HCT116 (cell line): ENCODE data around the gene PHLDB3. TPM values are rescaled to one million over a fixed set of nuclear protein-coding genes. Genes with fewer than 3 reads are reported as not detected.

Experiments
- ATAC-seq: fragments of 200-7000 bp; cut with Tn5 transposase; 2 replicates; pipeline ENCODE4 v1.9.1; 2020; ENCODE audit warnings: mild to moderate bottlenecking, moderate library complexity
- BruUV-seq: library from RNA; stranded (reverse); fragments of 400-500 nt; replicated peaks from 2 replicates; lab custom pipeline; 2021; lab: Mats Ljungman, UMichigan
- CTCF ChIA-PET: fragments of 300-600 bp; sonication (Branson Sonifier 250); formaldehyde crosslinking; loops from one replicate; lab custom pipeline; 2021; ENCODE audit warnings: antibody characterized with exemption; lab: Charles Lee
- POLR2A ChIA-PET: fragments of 300-600, 350-600 bp; sonication (Branson Sonifier 250); formaldehyde crosslinking; loops from one replicate; lab custom pipeline; 2021; ENCODE audit warnings: antibody characterized with exemption; lab: Charles Lee
- RAD21 ChIA-PET, 2 experiments: fragments of 300-600 bp; sonication (Branson Sonifier 250); formaldehyde crosslinking; loops; one replicate each; lab custom pipeline; 2023; ENCODE audit warnings: low total read pairs in 2 of 2; ENCODE audit not compliant: uncharacterized antibody in 2 of 2, unreplicated experiment in 2 of 2, low non-redundant PET in 1 of 2; lab: Charles Lee
- DNase-seq: peaks from one replicate; pipeline ENCODE4 v3.0.0-alpha.2; 2010; ENCODE audit warnings: low read depth, low spot score
- H2AFZ ChIP-seq: fragments of 200-600 bp; shearing (Covaris generic), sonication (generic); 2 replicates; pipeline ENCODE4 v1.6.1; 2017; ENCODE audit warnings: low read depth, mixed run types, mixed read lengths, antibody characterized with exemption, low read length; ENCODE audit not compliant: poor library complexity, severe bottlenecking
- H3K27ac ChIP-seq: 2 replicates; pipeline ENCODE4 v1.5.1; 2012; ENCODE audit warnings: low read depth, low read length
- H3K27me3 ChIP-seq: fragments of 200-600 bp; sonication (generic); 2 replicates; pipeline ENCODE4 v1.6.1; 2016; ENCODE audit warnings: mixed run types, low read length, mixed read lengths; ENCODE audit not compliant: insufficient read depth
- H3K36me3 ChIP-seq, 2 experiments: fragments of 200-500 bp in 1 of 2; fragments of 200-600 bp in 1 of 2; sonication (Bioruptor generic) in 1 of 2; sonication (generic) in 1 of 2; 2 replicates each; pipeline versions ENCODE4 v1.5.1 to v1.6.1; 2014 to 2016; ENCODE audit warnings: low read length in 2 of 2, inconsistent platforms in 1 of 2, mixed read lengths in 1 of 2, mixed run types in 1 of 2; ENCODE audit not compliant: insufficient read depth in 2 of 2, control insufficient read depth in 1 of 2
- H3K4me1 ChIP-seq, 2 experiments: fragments of 200-600 bp in 1 of 2; sonication (generic) in 1 of 2; 2 replicates each; pipeline versions ENCODE4 v1.5.1 to v1.6.1; 2012 to 2017; ENCODE audit warnings: low read length in 2 of 2, inconsistent platforms in 1 of 2, mild to moderate bottlenecking in 1 of 2, mixed read lengths in 1 of 2, mixed run types in 1 of 2, moderate library complexity in 1 of 2; ENCODE audit not compliant: insufficient read depth in 2 of 2, control insufficient read depth in 1 of 2
- H3K4me2 ChIP-seq: fragments of 200-600 bp; sonication (generic); 2 replicates; pipeline ENCODE4 v1.6.1; 2017; ENCODE audit warnings: mixed run types, low read length, mixed read lengths
- H3K4me3 ChIP-seq, 2 experiments: fragments of 200-600 bp in 1 of 2; sonication (generic) in 1 of 2; replicated peaks in 1 of 2; 2 replicates each; pipeline ENCODE4 v1.5.1; 2011 to 2016; ENCODE audit warnings: low read length in 2 of 2, control low read depth in 1 of 2, low read depth in 1 of 2, mild to moderate bottlenecking in 1 of 2, mixed read lengths in 1 of 2, mixed run types in 1 of 2
- H3K79me2 ChIP-seq: fragments of 200-600 bp; sonication (generic); 2 replicates; pipeline ENCODE4 v1.6.1; 2017; ENCODE audit warnings: mild to moderate bottlenecking, mixed run types, low read length, moderate library complexity, mixed read lengths; ENCODE audit not compliant: insufficient read depth
- H3K9ac ChIP-seq: fragments of 200-600 bp; sonication (generic); 2 replicates; pipeline ENCODE4 v1.6.1; 2016; ENCODE audit warnings: low read length, mixed read lengths
- H3K9me2 ChIP-seq: fragments of 200-600 bp; sonication (generic), shearing (Covaris generic); 2 replicates; pipeline ENCODE4 v1.6.1; 2017; ENCODE audit warnings: mixed run types, mild to moderate bottlenecking, moderate library complexity; ENCODE audit not compliant: insufficient read depth
- H3K9me3 ChIP-seq, 2 experiments: fragments of 200-500 bp in 1 of 2; fragments of 200-600 bp in 1 of 2; sonication (Bioruptor generic) in 1 of 2; sonication (generic) in 1 of 2; 2 replicates each; pipeline ENCODE4 v1.6.1; 2014 to 2017; ENCODE audit warnings: low read length in 2 of 2, mixed read lengths in 2 of 2, inconsistent platforms in 1 of 2, low read depth in 1 of 2, mild to moderate bottlenecking in 1 of 2, mixed run types in 1 of 2, moderate library complexity in 1 of 2; ENCODE audit not compliant: control insufficient read depth in 1 of 2, insufficient read depth in 1 of 2
- H4K20me1 ChIP-seq: fragments of 200-600 bp; sonication (generic), shearing (Covaris generic); 2 replicates; pipeline ENCODE4 v1.6.1; 2017; ENCODE audit warnings: mixed run types, mild to moderate bottlenecking, moderate library complexity; ENCODE audit not compliant: insufficient read depth
- CBX3 ChIP-seq: IDR thresholded peaks from 2 replicates; pipeline ENCODE4 v1.6.1; 2012; ENCODE audit warnings: low read depth
- CEBPB ChIP-seq: IDR thresholded peaks from 2 replicates; pipeline ENCODE4 v1.6.1; 2012; ENCODE audit warnings: low read depth
- ELF1 ChIP-seq: IDR thresholded peaks from 2 replicates; pipeline ENCODE4 v1.6.1; 2012; ENCODE audit warnings: low read depth, borderline replicate concordance
- EZH2phosphoT487 ChIP-seq: fragments of 200-600 bp; IDR thresholded peaks from 2 replicates; pipeline ENCODE4 v1.6.1; 2018; ENCODE audit warnings: antibody characterized with exemption, borderline replicate concordance
- FOSL1 ChIP-seq: IDR thresholded peaks from 2 replicates; pipeline ENCODE4 v1.6.1; 2012; ENCODE audit warnings: low read depth
- JUND ChIP-seq: IDR thresholded peaks from 2 replicates; pipeline ENCODE4 v1.6.1; 2012
- POLR2A ChIP-seq: IDR thresholded peaks from 2 replicates; pipeline ENCODE4 v1.7.0; 2011; ENCODE audit warnings: borderline replicate concordance; ENCODE audit not compliant: insufficient read depth, insufficient read length; ENCODE audit errors: extremely low read depth
- POLR2AphosphoS5 ChIP-seq: IDR thresholded peaks from 2 replicates; pipeline ENCODE4 v1.6.1; 2011; ENCODE audit warnings: mild to moderate bottlenecking, low read depth, low read length, moderate library complexity
- RAD21 ChIP-seq: IDR thresholded peaks from 2 replicates; pipeline ENCODE4 v1.6.1; 2012; ENCODE audit warnings: low read depth, mild to moderate bottlenecking
- SP1 ChIP-seq: IDR thresholded peaks from 2 replicates; pipeline ENCODE4 v1.6.1; 2012; ENCODE audit warnings: low read depth
- SRF ChIP-seq: IDR thresholded peaks from 2 replicates; pipeline ENCODE4 v1.6.1; 2012; ENCODE audit warnings: low read depth
- TCF7L2 ChIP-seq: IDR thresholded peaks from 2 replicates; pipeline ENCODE4 v1.7.0; 2011; ENCODE audit warnings: borderline replicate concordance, inconsistent platforms; ENCODE audit not compliant: insufficient read depth, insufficient read length; ENCODE audit errors: extremely low read depth
- intact Hi-C: fragments of 100-400 bp; cut with micrococcal nuclease; formaldehyde crosslinking; loops from 2 replicates; pipeline ENCODE4 v1.10.0; 2022
- total RNA-seq: library from RNA; stranded (reverse); gene quantifications from one replicate; pipeline ENCODE4 v1.2.1, GENCODE V29; 2021; ENCODE audit not compliant: unreplicated experiment
- TF ChIP-seq, protein P1 (sequence below): IDR thresholded peaks from 2 replicates; pipeline ENCODE4 v1.6.1; 2012
- TF ChIP-seq, protein P2 (sequence below): IDR thresholded peaks from 2 replicates; pipeline ENCODE4 v1.6.1; 2012

PHLDB3 gene
- total RNA-seq, 1 experiment from 2014 or later = 15.5 TPM

DNA sequence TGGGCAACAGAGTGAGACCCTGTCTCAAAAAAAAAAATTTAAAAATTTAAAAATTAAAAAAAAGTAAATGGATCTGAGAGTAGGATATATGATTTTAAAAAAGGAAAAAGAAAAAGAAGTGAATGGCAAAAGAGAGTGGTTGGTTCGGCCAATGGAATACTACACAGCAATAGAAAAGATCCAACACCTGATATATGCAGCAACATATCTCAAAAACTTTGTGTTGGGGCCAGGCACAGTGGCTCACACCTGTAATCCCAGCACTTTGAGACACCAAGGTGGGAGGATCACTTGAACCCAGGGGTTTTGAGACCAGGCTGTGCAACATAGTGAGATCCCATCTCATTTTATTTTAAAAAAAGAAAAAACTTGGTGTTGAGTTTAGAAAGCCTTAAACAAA, 37.8 kb downstream of the PHLDB3 start:
- no peak overlapping the region for H3K4me3 ChIP-seq
- no peaks in the 10 kb centered on the region for H3K9me2 ChIP-seq
- H3K27ac ChIP-seq = no peak overlapping the region
- no peak overlapping the region for H3K9ac ChIP-seq
- H4K20me1 ChIP-seq = no peaks in the 10 kb centered on the region
- intact Hi-C loops = no loop called here
- H3K9me3 ChIP-seq = no peaks in the 10 kb centered on the region
- H3K4me2 ChIP-seq = no peak overlapping the region
- DNase-seq = no peak
- ChIA-PET CTCF (interaction anchor here (1.6 kb wide), 1 partner anchor 20 kb away, joined by 5 read pairs; no protein-coding TSS in a partner anchor), RAD21 (no interaction called here), POLR2A (interaction anchor here (1.3 kb wide), 1 partner anchor 7 kb away, joined by 3 read pairs; no protein-coding TSS in a partner anchor)
- TF ChIP-seq, protein P1, sequence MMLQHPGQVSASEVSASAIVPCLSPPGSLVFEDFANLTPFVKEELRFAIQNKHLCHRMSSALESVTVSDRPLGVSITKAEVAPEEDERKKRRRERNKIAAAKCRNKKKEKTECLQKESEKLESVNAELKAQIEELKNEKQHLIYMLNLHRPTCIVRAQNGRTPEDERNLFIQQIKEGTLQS = no peak
- TF ChIP-seq ELF1 (no peak), RAD21 (no peak), JUND (no peak), POLR2AphosphoS5 (no peak), POLR2A (no peak)
- H3K36me3 ChIP-seq = no peaks in the 10 kb centered on the region
- H2AFZ ChIP-seq = peak overlapping the region; percentile 63
- H3K79me2 ChIP-seq = no peaks in the 10 kb centered on the region
- ATAC-seq = no peak
- H3K27me3 ChIP-seq = no peaks in the 10 kb centered on the region
- no TSS peak for BruUV-seq
- H3K4me1 ChIP-seq = peaks cover 22 to 62% of the 10 kb centered on the region in 2 experiments

DNA sequence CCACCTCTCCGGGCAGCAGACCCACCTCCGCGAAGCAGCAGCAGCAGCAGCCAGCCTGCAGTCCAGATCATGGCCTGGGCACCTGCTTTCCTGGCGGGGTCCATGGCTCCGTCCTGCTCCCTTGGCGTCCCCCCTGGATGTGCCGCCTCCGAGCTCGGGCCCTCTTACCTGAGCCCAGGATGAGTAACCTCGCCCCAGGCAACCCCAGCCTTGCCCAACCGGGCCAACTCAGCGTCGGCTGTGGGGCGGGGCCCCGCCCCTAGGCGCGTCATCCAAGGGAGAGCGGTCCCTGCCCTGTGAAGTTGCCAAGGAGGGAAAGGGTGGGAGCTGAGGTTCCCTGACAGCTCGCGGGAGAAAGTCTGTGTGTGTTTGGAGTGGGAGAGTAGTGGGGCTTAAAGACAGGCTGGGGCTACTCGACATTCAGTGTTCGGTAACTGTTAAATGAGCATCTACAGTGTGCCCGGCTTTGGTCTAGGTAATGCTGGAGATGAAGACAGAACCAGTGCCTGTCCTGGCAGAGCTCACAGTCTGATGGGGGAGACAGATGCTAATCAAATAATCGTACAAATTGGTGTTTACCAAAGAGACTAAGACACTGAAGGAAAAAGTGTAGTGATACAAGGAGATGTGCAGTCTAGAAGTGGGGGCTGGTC, 39.0 kb downstream of the PHLDB3 start, which contains the start of gene LYPD3:
Gene LYPD3, minus strand, starts transcription at position 141 of the 653 bp plus-strand sequence. Its CDS starts 37 bp downstream, at position 104.
- Histone ChIP-seq H3K36me3 (no peaks in the 10 kb centered on the region), H3K27me3 (no peaks in the 10 kb centered on the region), H3K4me1 (peaks cover 22 to 62% of the 10 kb centered on the region in 2 experiments), H3K4me2 (peak within 1 kb of the TSS; percentile 100), H3K4me3 (peak within 1 kb of the TSS; percentile 35 to 73), H3K79me2 (no peaks in the 10 kb centered on the region), H3K9me3 (no peaks in the 10 kb centered on the region), H3K27ac (peak within 1 kb of the TSS; percentile 26; the same call in 1 of the 2 replicates)
- intact Hi-C loops = no loop called here
- CTCF ChIA-PET = interaction anchor here (1.6 to 3.0 kb wide), 2 partner anchors 19 to 54 kb away, joined by 5 to 19 read pairs; no protein-coding TSS in a partner anchor
- POLR2A ChIA-PET = interaction anchor here (1.3 kb wide), 1 partner anchor 9 kb away, joined by 3 read pairs; no protein-coding TSS in a partner anchor
- peak; percentile 55 for ATAC-seq
- no TSS peak for BruUV-seq
- TF ChIP-seq FOSL1 (peak; percentile 66), EZH2phosphoT487 (no peak), JUND (peak; percentile 58), SP1 (peak; percentile 56), TCF7L2 (peak; percentile 57), CBX3 (no peak), CEBPB (peak; percentile 78), POLR2AphosphoS5 (peak; percentile 44; the same call in 1 of the 2 replicates), SRF (no peak)
- TF ChIP-seq, protein P2, sequence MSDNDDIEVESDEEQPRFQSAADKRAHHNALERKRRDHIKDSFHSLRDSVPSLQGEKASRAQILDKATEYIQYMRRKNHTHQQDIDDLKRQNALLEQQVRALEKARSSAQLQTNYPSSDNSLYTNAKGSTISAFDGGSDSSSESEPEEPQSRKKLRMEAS = 0 out of 2 replicates have a peak, but pooled peaks have one; percentile 31
- TF ChIP-seq, protein P1 = no peak
- TF ChIP-seq, all 23 proteins: peak for 7
- Histone ChIP-seq H2AFZ (peak within 1 kb of the TSS; percentile 83), H3K9me2 (no peaks in the 10 kb centered on the region), H4K20me1 (no peaks in the 10 kb centered on the region), H3K9ac (peak within 1 kb of the TSS; percentile 57)
- peak; percentile 71 for DNase-seq
- RAD21 ChIA-PET = no interaction called here
